HG03439 (cell line): ENCODE results near the gene RPS28.
"Not testable (repeated sequence)": the region's sequence is repeated elsewhere in the genome, so short reads cannot be mapped to it uniquely, and the experiment has no call there.

Experiments used
- ATAC-seq: cut with Tn5 transposase; IDR thresholded peaks from one replicate; pipeline ENCODE4 v1.9.1; 2021; ENCODE audit warnings: mild to moderate bottlenecking, moderate library complexity; ENCODE audit not compliant: unreplicated experiment

Gene RPS28

GRCh38 chr19:8340341-8341096 is 19.2 kb downstream of the RPS28 start:
- ATAC-seq, result no peak

GRCh38 chr19:8341504-8341903 is 20.2 kb downstream of the RPS28 start:
- ATAC-seq, result not testable (repeated sequence)

GRCh38 chr19:8342316-8342683 is 21.0 kb downstream of the RPS28 start:
- no peak for ATAC-seq

- peak; percentile 90 for ATAC-seq
Measured at GRCh38 chr19:8342684-8343482, 21.6 kb downstream of the RPS28 start, which contains the start of gene KANK3. Gene KANK3 (minus strand): TSS chr19:8343262. CDS start chr19:8337828, 5,434 bp downstream.

GRCh38 chr19:8343483-8343844 is 22.2 kb downstream of the RPS28 start:
- no peak for ATAC-seq

GRCh38 chr19:8349629-8350372 is 28.5 kb downstream of the RPS28 start:
- ATAC-seq, result not testable (repeated sequence)

- no peak for ATAC-seq
Measured at GRCh38 chr19:8352134-8352827, 31.0 kb downstream of the RPS28 start.

GRCh38 chr19:8352845-8353244 is 31.5 kb downstream of the RPS28 start:
- not testable (repeated sequence) for ATAC-seq

GRCh38 chr19:8355631-8356402 is 34.5 kb downstream of the RPS28 start:
- no peak for ATAC-seq

GRCh38 chr19:8357007-8357521 is 35.8 kb downstream of the RPS28 start:
- no peak for ATAC-seq

- no peak for ATAC-seq
Measured at GRCh38 chr19:8358948-8359347, 37.7 kb downstream of the RPS28 start.

- ATAC-seq, result no peak
Measured at GRCh38 chr19:8360196-8360595, 38.9 kb downstream of the RPS28 start.

GRCh38 chr19:8361921-8362793 is 40.9 kb downstream of the RPS28 start:
- no peak for ATAC-seq

- no peak for ATAC-seq
Measured at GRCh38 chr19:8363803-8364771, 42.8 kb downstream of the RPS28 start, which contains the start of gene ANGPTL4. Gene ANGPTL4 (plus strand): TSS chr19:8364155. CDS start chr19:8364322, 167 bp downstream.

- ATAC-seq, result no peak
Measured at GRCh38 chr19:8366121-8366581, 44.9 kb downstream of the RPS28 start.

GRCh38 chr19:8366961-8367326 is 45.6 kb downstream of the RPS28 start:
- ATAC-seq, result no peak

GRCh38 chr19:8367327-8368001 is 46.2 kb downstream of the RPS28 start:
- ATAC-seq, result no peak
